Endothelial cell of umbilical vein (primary cell): ENCODE measurements around the gene NUP37. TPM values are rescaled to one million over a fixed set of nuclear protein-coding genes. Genes with fewer than 3 reads are reported as not detected.

Experiments
- BruUV-seq: library from RNA; stranded (reverse); fragments of 400-500 nt; replicated peaks from 2 replicates; lab custom pipeline; 2021; lab: Mats Ljungman, UMichigan
- CTCF ChIA-PET: fragments of 300-600, 350-600 bp; sonication (Branson Sonifier 250); formaldehyde crosslinking; loops from one replicate; lab custom pipeline; 2021; ENCODE audit warnings: antibody characterized with exemption, inconsistent platforms; lab: Charles Lee
- POLR2A ChIA-PET: fragments of 300-600, 350-600 bp; sonication (Branson Sonifier 250); formaldehyde crosslinking; loops from one replicate; lab custom pipeline; 2021; ENCODE audit warnings: antibody characterized with exemption, inconsistent platforms; lab: Charles Lee
- DNase-seq: peaks from one replicate; pipeline ENCODE4 v3.0.0-alpha.2; 2011; ENCODE audit warnings: low read depth, low spot score
- FAIRE-seq: peaks from 2 replicates; lab custom pipeline; 2011; peaks lifted over from hg19 to GRCh38; lab: Jason Lieb, UNC
- H2AFZ ChIP-seq: 2 replicates; pipeline ENCODE4 v1.6.0; 2012; ENCODE audit warnings: low read depth, low read length, control low read depth, inconsistent platforms
- H3K27ac ChIP-seq: 2 replicates; pipeline ENCODE4 v1.5.1; 2011; ENCODE audit warnings: low read depth, mild to moderate bottlenecking, control low read depth, low read length, moderate library complexity; ENCODE audit not compliant: insufficient read depth
- H3K27me3 ChIP-seq, 2 experiments: 2 replicates each; pipeline versions ENCODE4 v1.6.0 to v1.6.1; 2011; ENCODE audit warnings: low read length in 2 of 2, mixed read lengths in 1 of 2; ENCODE audit not compliant: control insufficient read depth in 2 of 2, insufficient read depth in 2 of 2
- H3K36me3 ChIP-seq, 2 experiments: 2 replicates in 1 of 2; 3 replicates in 1 of 2; pipeline ENCODE4 v1.5.1; 2011; ENCODE audit warnings: low read length in 2 of 2, mild to moderate bottlenecking in 1 of 2, moderate library complexity in 1 of 2; ENCODE audit not compliant: control insufficient read depth in 2 of 2, insufficient read depth in 2 of 2; ENCODE audit errors: extremely low read depth in 1 of 2
- H3K4me1 ChIP-seq: 3 replicates; pipeline ENCODE4 v1.5.1; 2011; ENCODE audit warnings: mild to moderate bottlenecking, low read length; ENCODE audit not compliant: control insufficient read depth, insufficient read depth; ENCODE audit errors: extremely low read depth
- H3K4me2 ChIP-seq: 2 replicates; pipeline ENCODE4 v1.6.1; 2011; ENCODE audit warnings: low read length, control low read depth, mixed read lengths; ENCODE audit not compliant: insufficient read depth
- H3K4me3 ChIP-seq, 3 experiments: fragments of 200-600 bp in 1 of 3; sonication (generic), shearing (Covaris generic) in 1 of 3; replicated peaks in 1 of 3; 2 replicates each; pipeline ENCODE4 v1.5.1; 2011 to 2016; ENCODE audit warnings: control low read depth in 3 of 3, low read length in 3 of 3, mild to moderate bottlenecking in 2 of 3, inconsistent platforms in 1 of 3, low read depth in 1 of 3, moderate library complexity in 1 of 3; ENCODE audit not compliant: insufficient read depth in 1 of 3
- H3K79me2 ChIP-seq: 2 replicates; pipeline ENCODE4 v1.6.0; 2012; ENCODE audit warnings: low read length, inconsistent platforms; ENCODE audit not compliant: control insufficient read depth, insufficient read depth
- H3K9ac ChIP-seq: replicated peaks from 2 replicates; pipeline ENCODE3; 2011; ENCODE audit warnings: low read length, control low read depth; ENCODE audit not compliant: insufficient read depth; ENCODE audit errors: extremely low read depth
- H3K9me1 ChIP-seq: replicated peaks from 3 replicates; pipeline ENCODE4 v1.6.0; 2011; ENCODE audit warnings: mild to moderate bottlenecking, low read length; ENCODE audit not compliant: control insufficient read depth, insufficient read depth; ENCODE audit errors: extremely low read depth
- H3K9me3 ChIP-seq: replicated peaks from 2 replicates; pipeline ENCODE4 v1.5.1; 2012; ENCODE audit warnings: low read length, inconsistent platforms; ENCODE audit not compliant: control insufficient read depth, insufficient read depth
- H4K20me1 ChIP-seq: replicated peaks from 2 replicates; pipeline ENCODE3; 2011; ENCODE audit warnings: mild to moderate bottlenecking, low read length; ENCODE audit not compliant: control insufficient read depth, insufficient read depth; ENCODE audit errors: extremely low read depth
- EZH2 ChIP-seq: IDR thresholded peaks from 2 replicates; pipeline ENCODE4 v1.6.1; 2012; ENCODE audit warnings: borderline replicate concordance, low read depth, mild to moderate bottlenecking, moderate library complexity, low read length, inconsistent platforms; ENCODE audit not compliant: severe bottlenecking
- FOS ChIP-seq: IDR thresholded peaks from 2 replicates; pipeline ENCODE4 v1.6.1; 2011; ENCODE audit warnings: mild to moderate bottlenecking, low read length, moderate library complexity, borderline replicate concordance; ENCODE audit not compliant: insufficient read depth
- GATA2 ChIP-seq: IDR thresholded peaks from 2 replicates; pipeline ENCODE4 v1.7.0; 2011; ENCODE audit warnings: low read depth, mild to moderate bottlenecking, moderate library complexity, mixed read lengths, low read length; ENCODE audit not compliant: insufficient read length, insufficient read depth
- JUN ChIP-seq: IDR thresholded peaks from 2 replicates; pipeline ENCODE4 v1.6.1; 2011; ENCODE audit warnings: borderline replicate concordance, low read depth; ENCODE audit not compliant: insufficient read length, insufficient read depth
- MAX ChIP-seq: IDR thresholded peaks from 2 replicates; pipeline ENCODE4 v1.6.1; 2011; ENCODE audit not compliant: insufficient read depth, insufficient read length
- MYC ChIP-seq: IDR thresholded peaks from one replicate; pipeline ENCODE4 v1.6.1; 2011; ENCODE audit warnings: mild to moderate bottlenecking, low read depth, low read length
- POLR2A ChIP-seq: IDR thresholded peaks from 2 replicates; pipeline ENCODE4 v1.6.1; 2012; ENCODE audit warnings: low read depth, mild to moderate bottlenecking, control low read depth, low read length
- POLR2AphosphoS5 ChIP-seq: IDR thresholded peaks from 2 replicates; pipeline ENCODE4 v1.6.1; 2012; ENCODE audit warnings: low read depth, mild to moderate bottlenecking, control low read depth, low read length, moderate library complexity; ENCODE audit not compliant: insufficient read depth
- dilution Hi-C: fragments of 300-500 bp; cut with MboI; formaldehyde crosslinking; loops from one replicate; pipeline ENCODE4 v1.15.0; 2019; ENCODE audit warnings: low sequenced_read_pairs; ENCODE audit not compliant: extremely low pct_ligation_motif_present
- intact Hi-C: fragments of 100-400 bp; cut with micrococcal nuclease; formaldehyde crosslinking; loops from one replicate; pipeline ENCODE4 v1.10.0; 2022
- polyA plus RNA-seq, 4 experiments: library from polyadenylated mRNA; depleted of rRNA in 3 of 4; stranded (reverse) in 3 of 4; unstranded in 1 of 4; fragments of >200 nt; gene quantifications; 2 replicates each; pipeline versions ENCODE4 v1.2.1 to v1.2.3, GENCODE V29; 2011 to 2012; ENCODE audit warnings: missing spikeins in 1 of 4
- total RNA-seq: library from RNA; stranded (reverse); gene quantifications from 2 replicates; pipeline ENCODE4 v1.2.3, GENCODE V29; 2021
- TF ChIP-seq, protein P1 (sequence below), 2 donors: IDR thresholded peaks; 1 replicate in 1 of 2; 2 replicates in 1 of 2; pipeline ENCODE4 v1.5.1; 2011; ENCODE audit warnings: low read length in 2 of 2, mild to moderate bottlenecking in 2 of 2, moderate library complexity in 2 of 2, control low read depth in 1 of 2, inconsistent platforms in 1 of 2, low read depth in 1 of 2; ENCODE audit not compliant: insufficient read depth in 1 of 2; ENCODE audit errors: extremely low read depth in 1 of 2

The NUP37 gene
- total and polyA plus RNA-seq, 2 donors (not counting 3 experiments of a cell fraction or from before 2014, with no cell fraction given) = 25.0 to 46.8 TPM

DNA sequence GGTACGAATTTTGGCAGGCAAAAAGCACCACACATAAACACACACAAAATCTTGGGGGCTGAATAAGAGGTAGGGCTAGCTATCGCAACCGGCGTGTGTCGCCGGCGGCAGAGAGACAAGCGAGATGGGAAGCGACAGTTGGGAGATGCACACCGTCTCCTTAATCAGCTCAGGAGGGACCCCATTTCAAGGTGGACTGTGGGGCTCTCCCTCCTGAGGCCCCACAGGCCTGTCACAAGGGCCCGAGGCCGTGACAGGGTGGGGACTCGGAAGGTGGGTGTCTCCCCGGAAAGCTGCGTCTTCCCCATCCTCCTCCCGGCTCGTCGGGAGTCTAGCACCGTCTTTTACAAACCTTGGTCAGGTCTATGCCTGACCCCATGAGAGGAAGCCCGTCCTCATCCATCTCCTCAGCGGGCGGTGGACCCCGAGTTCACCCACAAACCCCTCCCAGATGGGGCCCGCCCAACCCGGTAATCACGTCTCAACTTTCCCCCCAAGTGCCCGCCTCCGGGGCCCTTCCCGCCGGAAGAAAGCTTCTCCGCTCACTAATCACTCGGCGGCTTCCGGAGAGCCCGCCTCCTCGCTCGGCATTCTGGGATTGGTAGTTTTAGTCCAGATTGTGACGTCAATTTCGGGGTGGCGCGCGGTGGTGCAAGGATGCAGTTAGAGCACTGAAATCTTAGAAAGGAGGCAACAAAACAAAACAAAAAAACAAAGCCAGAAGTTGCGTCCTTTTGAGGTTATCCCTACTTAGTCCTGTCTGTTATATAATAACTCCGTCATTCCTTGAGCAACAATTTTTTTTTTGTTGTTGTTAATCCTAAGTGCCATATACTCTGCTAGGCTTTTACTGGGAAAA lies 58.1 kb downstream of the NUP37 start, which contains the start of gene WASHC3:
Gene WASHC3, minus strand, starts transcription at position 432 of the 859 bp plus-strand sequence. Its CDS starts 29 bp downstream, at position 403.
- H3K27me3 ChIP-seq = no peaks in the 10 kb centered on the region
- dilution Hi-C loops (no loop called here), intact Hi-C loops (loop anchor here (1.0 to 10.0 kb wide), 4 partner anchors 59 to 1857 kb away; partner anchors contain the start of genes ACTR6, DRAM1, NUP37 and PARPBP)
- peak within 1 kb of the TSS; percentile 87 for H3K9ac ChIP-seq
- CTCF ChIA-PET = interaction anchor here (0.6 to 1.6 kb wide), 7 partner anchors 34 to 1393 kb away, joined by 3 to 7 read pairs (median 4); no protein-coding TSS in a partner anchor
- no peaks in the 10 kb centered on the region for H3K9me3 ChIP-seq
- POLR2A ChIA-PET = no interaction called here
- peak within 1 kb of the TSS; percentile 68 for H3K27ac ChIP-seq
- TSS peak; percentile 76 for BruUV-seq
- H3K4me3 ChIP-seq = peak within 1 kb of the TSS; percentile 66 to 94 (median 85)
- peak within 1 kb of the TSS; percentile 95 for H2AFZ ChIP-seq
- no peaks in the 10 kb centered on the region for H3K9me1 ChIP-seq
- peak; percentile 93 for DNase-seq
- no peaks in the 10 kb centered on the region for H3K36me3 ChIP-seq
- peak within 1 kb of the TSS; percentile 70 for H3K4me2 ChIP-seq
- no peak for TF ChIP-seq MYC
- TF ChIP-seq, protein P1, sequence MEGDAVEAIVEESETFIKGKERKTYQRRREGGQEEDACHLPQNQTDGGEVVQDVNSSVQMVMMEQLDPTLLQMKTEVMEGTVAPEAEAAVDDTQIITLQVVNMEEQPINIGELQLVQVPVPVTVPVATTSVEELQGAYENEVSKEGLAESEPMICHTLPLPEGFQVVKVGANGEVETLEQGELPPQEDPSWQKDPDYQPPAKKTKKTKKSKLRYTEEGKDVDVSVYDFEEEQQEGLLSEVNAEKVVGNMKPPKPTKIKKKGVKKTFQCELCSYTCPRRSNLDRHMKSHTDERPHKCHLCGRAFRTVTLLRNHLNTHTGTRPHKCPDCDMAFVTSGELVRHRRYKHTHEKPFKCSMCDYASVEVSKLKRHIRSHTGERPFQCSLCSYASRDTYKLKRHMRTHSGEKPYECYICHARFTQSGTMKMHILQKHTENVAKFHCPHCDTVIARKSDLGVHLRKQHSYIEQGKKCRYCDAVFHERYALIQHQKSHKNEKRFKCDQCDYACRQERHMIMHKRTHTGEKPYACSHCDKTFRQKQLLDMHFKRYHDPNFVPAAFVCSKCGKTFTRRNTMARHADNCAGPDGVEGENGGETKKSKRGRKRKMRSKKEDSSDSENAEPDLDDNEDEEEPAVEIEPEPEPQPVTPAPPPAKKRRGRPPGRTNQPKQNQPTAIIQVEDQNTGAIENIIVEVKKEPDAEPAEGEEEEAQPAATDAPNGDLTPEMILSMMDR (IDR thresholded peaks at IDR 0.05; ENCODE audit: extremely low read depth in 1 of 2, insufficient read depth in 1 of 2, low read depth in 1 of 2, low read length in 2 of 2) = no peak
- no peak for TF ChIP-seq FOS
- peak; percentile 87 for TF ChIP-seq POLR2A
- TF ChIP-seq GATA2 = no peak
- no peak for TF ChIP-seq MAX
- TF ChIP-seq POLR2AphosphoS5 = peak; percentile 57
- no peak for TF ChIP-seq EZH2
- no peak for TF ChIP-seq JUN
- H3K4me1 ChIP-seq = peaks cover 6% of the 10 kb centered on the region
- FAIRE-seq = peak; percentile 96
- H4K20me1 ChIP-seq = no peaks in the 10 kb centered on the region
- H3K79me2 ChIP-seq = no peaks in the 10 kb centered on the region
